ENCODE data around the gene MUC3A. TPM values are rescaled to one million over a fixed set of nuclear protein-coding genes. Genes with fewer than 3 reads are reported as not detected.

MUC3A gene
- total RNA-seq (under 1 TPM in 3 of 9 donors, not detected in 6; 0.04 to 0.91 (median 0.38) TPM), polyA plus RNA-seq (under 1 TPM; 0.05 to 0.17 (median 0.16) TPM)
- long read RNA-seq, donor 1 = 0 reads
- long read RNA-seq, donor 2 = 0 reads
- long read RNA-seq, donor 3 = 0 reads
- long read RNA-seq, donor 4 = 0 reads
- long read RNA-seq, donor 5 = 0 reads
- long read RNA-seq, donor 6 = 0 reads
- long read RNA-seq, donor 7 = 0 reads
- long read RNA-seq, donor 8 = 0 reads
- long read RNA-seq, donor 9 = 0 reads
- long read RNA-seq, donor 10 = 0 reads

DNA sequence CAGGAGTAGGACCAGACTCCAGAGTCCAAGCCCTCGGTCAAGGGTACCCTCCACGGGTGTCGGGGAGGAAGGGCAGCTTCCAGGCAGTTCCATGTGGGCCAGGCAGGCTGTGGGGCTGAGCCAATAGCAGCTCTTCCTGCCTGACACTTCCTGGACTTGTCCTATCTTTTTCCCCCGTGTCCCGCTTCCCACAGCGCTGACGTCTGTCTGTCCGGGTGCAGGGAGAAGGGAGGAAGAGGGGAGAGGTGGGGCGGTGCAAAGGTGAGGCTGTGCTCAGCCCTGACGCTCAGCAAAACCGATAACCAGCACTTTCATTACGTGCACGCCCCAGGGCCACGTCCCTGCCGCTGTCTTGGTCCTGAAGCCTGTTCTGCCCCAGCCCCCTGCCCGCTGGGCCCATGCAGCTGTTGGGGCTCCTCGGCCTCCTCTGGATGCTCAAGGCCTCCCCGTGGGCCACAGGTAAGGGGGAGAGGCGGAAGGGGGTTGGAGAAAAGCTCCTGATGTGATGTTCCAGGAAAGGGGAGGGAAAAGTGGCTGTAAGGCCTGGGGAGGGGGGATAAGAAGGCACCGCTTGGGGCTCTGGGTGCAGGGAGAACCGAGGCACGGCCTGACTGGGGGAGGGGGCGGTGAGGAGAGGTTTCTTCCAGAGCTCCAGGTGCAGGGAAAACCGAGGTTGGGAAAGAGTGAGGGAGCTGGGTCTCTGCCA, at the start of gene MUC3A:
TSS of gene MUC3A (plus strand) at position 308 of the 706 bp plus-strand sequence. CDS start at position 399, 91 bp downstream.
- Histone ChIP-seq H3K27ac (no peak within 1 kb of the TSS), H3K4me3 (no peak within 1 kb of the TSS), H3K27me3 (peaks cover 23% of the 10 kb centered on the region), H3K36me3 (replicated peaks in 1 of 2) (no peaks in the 10 kb centered on the region), H3K4me1 (replicated peaks in 1 of 2) (no peaks in the 10 kb centered on the region), H3K9me3 (replicated peaks in 1 of 3) (no peaks in the 10 kb centered on the region)
- DNase-seq = no peak
- TF ChIP-seq CTCF (IDR thresholded peaks at IDR 0.05) (no peak), POLR2A (IDR thresholded peaks at IDR 0.05) (no peak)
- intact Hi-C loops (cut with DNase I) = no loop called here
- 26 to 35% (median 32%) methylated on average over 21 to 24 of the region's 24 CpGs for WGBS, 4 donors

DNA sequence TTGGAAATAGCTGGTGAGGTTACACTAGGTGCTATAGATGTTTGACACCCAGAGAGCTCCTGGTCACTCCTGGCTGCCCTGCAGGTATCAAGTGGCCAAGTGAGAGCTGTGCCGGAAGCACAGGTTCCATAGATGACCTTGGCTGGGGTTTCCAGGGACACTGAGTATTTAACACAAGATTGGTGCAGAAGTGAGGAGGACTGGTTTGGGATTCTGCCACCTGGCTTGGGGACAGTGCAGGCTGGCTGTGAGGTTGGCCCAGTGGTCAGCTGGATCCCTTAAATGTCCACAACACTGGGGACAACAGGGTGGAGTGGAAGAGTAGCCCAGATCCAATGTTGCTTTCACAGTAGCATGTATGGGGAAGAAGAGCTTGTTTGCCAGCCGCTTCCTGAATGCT, 48.4 kb upstream of the MUC3A start:
- Histone ChIP-seq H3K9me3 (replicated peaks in 1 of 3) (no peaks in the 10 kb centered on the region), H3K27ac (no peak overlapping the region), H3K36me3 (replicated peaks in 1 of 2) (no peaks in the 10 kb centered on the region), H3K4me1 (replicated peaks in 1 of 2) (peaks cover 0 to 3% of the 10 kb centered on the region in 2 donors), H3K27me3 (peaks cover 27% of the 10 kb centered on the region), H3K4me3 (no peak overlapping the region)
- no peak for DNase-seq
- intact Hi-C loops (cut with DNase I) = no loop called here
- 60 to 93% (median 66%) methylated on average over 1 to 2 of the region's 2 CpGs for WGBS, 4 donors
- TF ChIP-seq POLR2A (IDR thresholded peaks at IDR 0.05) (no peak), CTCF (IDR thresholded peaks at IDR 0.05) (no peak)

- no peaks in the 10 kb centered on the region for H3K36me3 ChIP-seq (replicated peaks in 1 of 2)
- intact Hi-C loops (cut with DNase I) = no loop called here
- no peaks in the 10 kb centered on the region for H3K4me1 ChIP-seq (replicated peaks in 1 of 2)
- no peak overlapping the region for H3K27ac ChIP-seq
- DNase-seq = no peak
- TF ChIP-seq CTCF (IDR thresholded peaks at IDR 0.05) = no peak
- no peak for TF ChIP-seq POLR2A (IDR thresholded peaks at IDR 0.05)
- H3K4me3 ChIP-seq = no peak overlapping the region
- 72 to 82% (median 80%) methylated on average over 5 of the region's 5 CpGs for WGBS, 4 donors
- peaks cover 19% of the 10 kb centered on the region for H3K27me3 ChIP-seq
- H3K9me3 ChIP-seq (replicated peaks in 1 of 3) = no peaks in the 10 kb centered on the region
These were observed 47.4 kb upstream of the MUC3A start for GRCh38 chr7:100901921-100902332.

DNA sequence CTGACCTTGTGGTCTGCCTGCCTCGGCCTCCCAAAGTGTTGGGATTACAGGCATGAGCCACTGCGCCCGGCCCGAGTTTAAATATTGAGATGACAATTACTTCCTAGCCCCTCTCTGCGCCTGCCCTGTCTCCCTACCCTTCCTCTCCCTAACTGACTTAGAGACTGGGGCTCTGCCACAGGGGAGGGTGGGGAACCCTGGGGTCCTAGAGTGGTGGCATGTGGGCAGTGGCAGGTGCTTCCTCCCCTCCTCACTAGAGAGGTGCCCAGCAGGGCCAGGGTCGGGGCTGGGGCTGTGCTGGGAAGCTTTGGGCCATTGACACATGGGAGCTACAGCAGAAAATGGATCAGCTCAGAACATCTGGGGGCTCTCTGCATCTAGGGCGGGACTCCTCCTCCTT, 46.7 kb upstream of the MUC3A start:
- Histone ChIP-seq H3K4me3 (no peak overlapping the region), H3K27me3 (peaks cover 15% of the 10 kb centered on the region), H3K9me3 (replicated peaks in 1 of 3) (no peaks in the 10 kb centered on the region), H3K36me3 (replicated peaks in 1 of 2) (no peaks in the 10 kb centered on the region), H3K4me1 (replicated peaks in 1 of 2) (no peaks in the 10 kb centered on the region), H3K27ac (no peak overlapping the region)
- DNase-seq = no peak
- intact Hi-C loops (cut with DNase I) = no loop called here
- WGBS, 4 donors = 70 to 100% (median 81%) methylated on average over 1 to 7 of the region's 7 CpGs
- TF ChIP-seq POLR2A (IDR thresholded peaks at IDR 0.05) (no peak), CTCF (IDR thresholded peaks at IDR 0.05) (no peak)
